GM18907 (cell line): ENCODE results near the gene ANKRD18B.
"Not testable (repeated sequence)": the region's sequence is repeated elsewhere in the genome, so short reads cannot be mapped to it uniquely, and the experiment has no call there.

Source experiments
- ATAC-seq: cut with Tn5 transposase; IDR thresholded peaks from one replicate; pipeline ENCODE4 v1.9.1; 2021; ENCODE audit warnings: mild to moderate bottlenecking, moderate library complexity; ENCODE audit not compliant: unreplicated experiment

ANKRD18B gene

GRCh38 chr9:33528069-33528468 is 4.0 kb downstream of the ANKRD18B start:
- not testable (repeated sequence) for ATAC-seq

- ATAC-seq = not testable (repeated sequence)
Measured at GRCh38 chr9:33533958-33534357, 9.9 kb downstream of the ANKRD18B start.

GRCh38 chr9:33535541-33535940 is 11.5 kb downstream of the ANKRD18B start:
- ATAC-seq = no peak

- not testable (repeated sequence) for ATAC-seq
Measured at GRCh38 chr9:33543463-33543862, 19.4 kb downstream of the ANKRD18B start.

- not testable (repeated sequence) for ATAC-seq
Measured at GRCh38 chr9:33545715-33546114, 21.7 kb downstream of the ANKRD18B start.

- ATAC-seq = not testable (repeated sequence)
Measured at GRCh38 chr9:33548816-33549215, 24.8 kb downstream of the ANKRD18B start.

GRCh38 chr9:33549418-33549817 is 25.4 kb downstream of the ANKRD18B start:
- ATAC-seq = not testable (repeated sequence)

GRCh38 chr9:33551183-33551582 is 27.1 kb downstream of the ANKRD18B start:
- not testable (repeated sequence) for ATAC-seq

- not testable (repeated sequence) for ATAC-seq
Measured at GRCh38 chr9:33552315-33552725, 28.3 kb downstream of the ANKRD18B start.

- not testable (repeated sequence) for ATAC-seq
Measured at GRCh38 chr9:33560217-33560616, 36.2 kb downstream of the ANKRD18B start.

GRCh38 chr9:33562196-33562595 is 38.1 kb downstream of the ANKRD18B start:
- not testable (repeated sequence) for ATAC-seq

GRCh38 chr9:33567776-33568175 is 43.7 kb downstream of the ANKRD18B start:
- ATAC-seq = not testable (repeated sequence)

- ATAC-seq = not testable (repeated sequence)
Measured at GRCh38 chr9:33577786-33578185, 53.7 kb downstream of the ANKRD18B start.

- ATAC-seq = not testable (repeated sequence)
Measured at GRCh38 chr9:33579996-33580395, 55.9 kb downstream of the ANKRD18B start.

GRCh38 chr9:33582686-33583085 is 58.6 kb downstream of the ANKRD18B start:
- ATAC-seq = not testable (repeated sequence)

GRCh38 chr9:33586128-33586527 is 62.1 kb downstream of the ANKRD18B start:
- not testable (repeated sequence) for ATAC-seq

GRCh38 chr9:33587799-33588198 is 63.7 kb downstream of the ANKRD18B start:
- not testable (repeated sequence) for ATAC-seq

- not testable (repeated sequence) for ATAC-seq
Measured at GRCh38 chr9:33588876-33589275, 64.8 kb downstream of the ANKRD18B start.

- ATAC-seq = not testable (repeated sequence)
Measured at GRCh38 chr9:33590857-33591256, 66.8 kb downstream of the ANKRD18B start.

- ATAC-seq = not testable (repeated sequence)
Measured at GRCh38 chr9:33596974-33597373, 72.9 kb downstream of the ANKRD18B start.

GRCh38 chr9:33597386-33597785 is 73.3 kb downstream of the ANKRD18B start:
- not testable (repeated sequence) for ATAC-seq

GRCh38 chr9:33598796-33599379 is 74.8 kb downstream of the ANKRD18B start:
- ATAC-seq = not testable (repeated sequence)

- ATAC-seq = not testable (repeated sequence)
Measured at GRCh38 chr9:33600911-33601310, 76.9 kb downstream of the ANKRD18B start.
